K562 (cell line): ENCODE results near the gene MACROD2. TPM values are rescaled to one million over a fixed set of nuclear protein-coding genes. Genes with fewer than 3 reads are reported as not detected.

ENCODE experiments used
- ATAC-seq: fragments of 200-7000 bp; cut with Tn5 transposase; 3 replicates; pipeline ENCODE4 v1.9.1; 2020; ENCODE audit warnings: moderate library complexity
- BruUV-seq: library from RNA; stranded (reverse); fragments of 400-500 nt; replicated peaks from 2 replicates; lab custom pipeline; 2021; lab: Mats Ljungman, UMichigan
- CTCF ChIA-PET: fragments of 300-600 bp; formaldehyde crosslinking; extraction: SDS; loops from one replicate; lab custom pipeline; 2021; ENCODE audit warnings: low intra/inter-chr PET ratio; lab: Yijun Ruan, JAX
- POLR2A ChIA-PET: fragments of 300-600, 350-650 bp; sonication (Branson Sonifier 250); formaldehyde crosslinking; extraction: SDS; loops from one replicate; lab custom pipeline; 2021; ENCODE audit warnings: antibody characterized with exemption, inconsistent platforms; lab: Yijun Ruan, JAX
- DNase-seq, 4 experiments: peaks; one replicate each; pipeline versions ENCODE4 v3.0.0 to v3.0.0-alpha.2; 2011 to 2018; ENCODE audit warnings: low spot score in 3 of 4, mixed read lengths in 3 of 4; ENCODE audit errors: extremely low read depth in 1 of 4
- FAIRE-seq: peaks from 2 replicates; lab custom pipeline; 2011; peaks lifted over from hg19 to GRCh38; lab: Jason Lieb, UNC
- H2AFZ ChIP-seq: 2 replicates; pipeline ENCODE4 v1.6.0; 2011; ENCODE audit warnings: low read depth, low read length, control low read depth, inconsistent platforms
- H3K27ac ChIP-seq: fragments of 200-600 bp; 3 replicates; pipeline ENCODE4 v1.8.0; 2011; ENCODE audit warnings: low read depth, mild to moderate bottlenecking, control low read depth, inconsistent platforms, low read length, moderate library complexity, mixed read lengths; ENCODE audit errors: extremely low read depth
- H3K27me3 ChIP-seq, 2 experiments: fragments of 300-600 bp in 1 of 2; 2 replicates in 1 of 2; 3 replicates in 1 of 2; pipeline versions ENCODE4 v1.6.0 to v1.8.0; 2011; ENCODE audit warnings: inconsistent platforms in 2 of 2, low read length in 2 of 2, mild to moderate bottlenecking in 1 of 2, mixed read lengths in 1 of 2, moderate library complexity in 1 of 2; ENCODE audit not compliant: control insufficient read depth in 2 of 2, insufficient read depth in 2 of 2
- H3K36me3 ChIP-seq: fragments of 300-600 bp; 3 replicates; pipeline ENCODE4 v1.8.0; 2011; ENCODE audit warnings: mild to moderate bottlenecking, low read length, inconsistent platforms; ENCODE audit not compliant: control insufficient read depth, insufficient read depth
- H3K4me1 ChIP-seq, 2 experiments: fragments of 200-600 bp in 1 of 2; replicated peaks in 1 of 2; 2 replicates in 1 of 2; 3 replicates in 1 of 2; pipeline versions ENCODE4 v1.5.1 to v1.8.0; 2011; ENCODE audit warnings: inconsistent platforms in 2 of 2, low read length in 2 of 2, mild to moderate bottlenecking in 1 of 2, mixed read lengths in 1 of 2, moderate library complexity in 1 of 2; ENCODE audit not compliant: control insufficient read depth in 2 of 2, insufficient read depth in 2 of 2
- H3K4me2 ChIP-seq: 2 replicates; pipeline ENCODE4 v1.6.1; 2011; ENCODE audit warnings: low read length, control low read depth, inconsistent platforms, mixed read lengths; ENCODE audit not compliant: insufficient read depth
- H3K4me3 ChIP-seq: fragments of 200-600 bp; sonication (generic), shearing (Covaris generic); 2 replicates; pipeline ENCODE4 v1.5.1; 2016; ENCODE audit warnings: control low read depth, inconsistent platforms
- H3K79me2 ChIP-seq: fragments of 200-600 bp; 3 replicates; pipeline ENCODE4 v1.8.0; 2011; ENCODE audit warnings: low read length, inconsistent platforms; ENCODE audit not compliant: control insufficient read depth, insufficient read depth
- H3K9ac ChIP-seq, 2 experiments: 2 replicates each; pipeline versions ENCODE4 v1.6.0 to v1.6.1; 2011; ENCODE audit warnings: low read depth in 2 of 2, low read length in 2 of 2, control low read depth in 1 of 2, inconsistent platforms in 1 of 2, mild to moderate bottlenecking in 1 of 2, mixed read lengths in 1 of 2; ENCODE audit not compliant: insufficient read depth in 1 of 2
- H3K9me1 ChIP-seq: one replicate; pipeline ENCODE4 v1.6.0; 2011; ENCODE audit warnings: inconsistent platforms, mild to moderate bottlenecking, low read length, moderate library complexity; ENCODE audit not compliant: control insufficient read depth, insufficient read depth
- H3K9me3 ChIP-seq: replicated peaks from 2 replicates; pipeline ENCODE4 v1.5.1; 2011; ENCODE audit warnings: low read depth, low read length, inconsistent platforms; ENCODE audit not compliant: control insufficient read depth, insufficient read depth
- H4K20me1 ChIP-seq: replicated peaks from 2 replicates; pipeline ENCODE4 v1.6.1; 2011; ENCODE audit warnings: low read length, inconsistent platforms, mixed read lengths; ENCODE audit not compliant: control insufficient read depth, insufficient read depth
- CHAMP1 ChIP-seq: fragments of 450-650 bp; IDR thresholded peaks from 2 replicates; pipeline ENCODE4 v1.6.1; 2016; ENCODE audit warnings: mild to moderate bottlenecking
- FOXP1 ChIP-seq: sonication (generic); formaldehyde crosslinking; IDR thresholded peaks from 2 replicates; pipeline ENCODE4 v1.8.0; 2022; ENCODE audit warnings: mild to moderate bottlenecking, missing genetic modification reagents
- JUND ChIP-seq, 2 experiments: IDR thresholded peaks; 2 replicates in 1 of 2; 3 replicates in 1 of 2; pipeline ENCODE4 v1.6.1; 2011; ENCODE audit warnings: borderline replicate concordance in 2 of 2, low read depth in 2 of 2, low read length in 2 of 2, improper control_type of control experiment in 1 of 2, missing biosample characterization in 1 of 2, missing genetic modification characterization in 1 of 2, missing genetic modification reagents in 1 of 2
- KLF16 ChIP-seq: IDR thresholded peaks from 2 replicates; pipeline ENCODE4 v1.6.1; 2016; ENCODE audit warnings: antibody characterized with exemption
- MAFF ChIP-seq: IDR thresholded peaks from 2 replicates; pipeline ENCODE4 v1.6.1; 2012; ENCODE audit warnings: low read length, improper control_type of control experiment
- MAZ ChIP-seq, 2 experiments: fragments of 450-650 bp in 1 of 2; sonication (generic) in 1 of 2; formaldehyde crosslinking; IDR thresholded peaks in 1 of 2; conservative IDR thresholded peaks in 1 of 2; 2 replicates each; pipeline versions ENCODE4 v1.4.0 to v1.5.0; 2020; ENCODE audit warnings: mild to moderate bottlenecking in 1 of 2, missing genetic modification reagents in 1 of 2
- NCOR1 ChIP-seq: fragments of 450-650 bp; IDR thresholded peaks from 2 replicates; pipeline ENCODE4 v1.6.1; 2016; ENCODE audit warnings: mild to moderate bottlenecking, moderate library complexity
- NFATC3 ChIP-seq: fragments of 450-650 bp; IDR thresholded peaks from 2 replicates; pipeline ENCODE4 v1.6.1; 2017; ENCODE audit warnings: mild to moderate bottlenecking
- TAF9B ChIP-seq: fragments of 450-650 bp; IDR thresholded peaks from 2 replicates; pipeline ENCODE4 v1.6.1; 2018; ENCODE audit warnings: mild to moderate bottlenecking; ENCODE audit not compliant: partially characterized antibody
- THRA ChIP-seq: fragments of 450-650 bp; IDR thresholded peaks from 2 replicates; pipeline ENCODE4 v1.6.1; 2017; ENCODE audit warnings: mild to moderate bottlenecking, moderate library complexity
- ZNF354B ChIP-seq: fragments of 250-450 bp; sonication (Bioruptor Pico); IDR thresholded peaks from 2 replicates; pipeline ENCODE4 v1.4.0; 2020
- ZNF445 ChIP-seq: fragments of 250-450 bp; sonication (Bioruptor Pico); IDR thresholded peaks from 2 replicates; pipeline ENCODE4 v1.4.0; 2020; ENCODE audit warnings: low read depth, mild to moderate bottlenecking, moderate library complexity
- ZNF766 ChIP-seq: fragments of 200-800 bp; sonication (Bioruptor generic); conservative IDR thresholded peaks from 2 replicates; pipeline ENCODE4 v1.6.1; 2016; ENCODE audit warnings: missing genetic modification characterization, missing compliant biosample characterization
- in situ Hi-C: fragments of 300-500 bp; cut with MboI; formaldehyde crosslinking; loops from 4 replicates; pipeline ENCODE4 v1.15.0; 2018; ENCODE audit warnings: inconsistent platforms, mixed read lengths
- intact Hi-C: fragments of 100-400 bp; cut with micrococcal nuclease; formaldehyde crosslinking; loops from 2 replicates; pipeline ENCODE4 v1.14.2; 2022
- polyA plus RNA-seq, 8 experiments: library from polyadenylated mRNA; depleted of rRNA in 4 of 8; stranded (reverse) in 5 of 8; unstranded in 3 of 8; fragments of >200 nt; fragmentation: Nextera tagmentation in 2 of 8; fragmentation: Illumina TruSeq in 1 of 8; extraction: Ambion mirVana in 2 of 8; extraction: Trizol in 1 of 8; gene quantifications; 2 replicates each; pipeline versions ENCODE4 v1.2.1 to v1.2.3, GENCODE V29; 2011 to 2014; ENCODE audit warnings: inconsistent platforms in 1 of 8, missing spikeins in 1 of 8
- total RNA-seq, 7 experiments: library from RNA; depleted of rRNA in 6 of 7; stranded (reverse); fragments of >200 nt in 6 of 7; fragmentation: Illumina TruSeq in 2 of 7; extraction: Trizol in 2 of 7; gene quantifications; 2 replicates each; pipeline versions ENCODE4 v1.2.1 to v1.2.3, GENCODE V29; 2011 to 2021; ENCODE audit warnings: low replicate concordance in 1 of 7
- TF ChIP-seq, protein P1 (sequence below): sonication (generic); formaldehyde crosslinking; IDR thresholded peaks from 2 replicates; pipeline ENCODE4 v1.8.0; 2022; ENCODE audit warnings: missing genetic modification reagents, mild to moderate bottlenecking, borderline replicate concordance
- TF ChIP-seq, protein P2 (sequence below): IDR thresholded peaks from 3 replicates; pipeline ENCODE4 v1.6.1; 2011; ENCODE audit warnings: borderline replicate concordance, mild to moderate bottlenecking; ENCODE audit not compliant: insufficient read length, insufficient read depth

Gene MACROD2
- total and polyA plus RNA-seq, 9 of the 15 experiments (the other 6 are each of a cell fraction or from before 2014, with no cell fraction given): not detected

GRCh38 chr20:14335052-14335451 lies 339.7 kb downstream of the MACROD2 start:
- no peaks in the 10 kb centered on the region for H3K79me2 ChIP-seq
- no peaks in the 10 kb centered on the region for H3K9me1 ChIP-seq
- H3K4me3 ChIP-seq: no peak overlapping the region
- H3K36me3 ChIP-seq: no peaks in the 10 kb centered on the region
- no peaks in the 10 kb centered on the region for H3K9me3 ChIP-seq
- no peak for FAIRE-seq
- DNase-seq: no peak
- in situ Hi-C loops: no loop called here
- H3K27me3 ChIP-seq: no peaks in the 10 kb centered on the region
- BruUV-seq: no TSS peak
- CTCF ChIA-PET: no interaction called here
- POLR2A ChIA-PET: no interaction called here
- no peak for ATAC-seq
- no peak overlapping the region for H3K27ac ChIP-seq
- no peaks in the 10 kb centered on the region for H4K20me1 ChIP-seq
- no peak overlapping the region for H3K9ac ChIP-seq
- H3K4me2 ChIP-seq: no peak overlapping the region
- no peak for TF ChIP-seq ZNF354B (CRISPR knock-in tag)
- TF ChIP-seq TAF9B: no peak
- TF ChIP-seq KLF16: no peak
- no peak for TF ChIP-seq NCOR1
- TF ChIP-seq, protein P1, sequence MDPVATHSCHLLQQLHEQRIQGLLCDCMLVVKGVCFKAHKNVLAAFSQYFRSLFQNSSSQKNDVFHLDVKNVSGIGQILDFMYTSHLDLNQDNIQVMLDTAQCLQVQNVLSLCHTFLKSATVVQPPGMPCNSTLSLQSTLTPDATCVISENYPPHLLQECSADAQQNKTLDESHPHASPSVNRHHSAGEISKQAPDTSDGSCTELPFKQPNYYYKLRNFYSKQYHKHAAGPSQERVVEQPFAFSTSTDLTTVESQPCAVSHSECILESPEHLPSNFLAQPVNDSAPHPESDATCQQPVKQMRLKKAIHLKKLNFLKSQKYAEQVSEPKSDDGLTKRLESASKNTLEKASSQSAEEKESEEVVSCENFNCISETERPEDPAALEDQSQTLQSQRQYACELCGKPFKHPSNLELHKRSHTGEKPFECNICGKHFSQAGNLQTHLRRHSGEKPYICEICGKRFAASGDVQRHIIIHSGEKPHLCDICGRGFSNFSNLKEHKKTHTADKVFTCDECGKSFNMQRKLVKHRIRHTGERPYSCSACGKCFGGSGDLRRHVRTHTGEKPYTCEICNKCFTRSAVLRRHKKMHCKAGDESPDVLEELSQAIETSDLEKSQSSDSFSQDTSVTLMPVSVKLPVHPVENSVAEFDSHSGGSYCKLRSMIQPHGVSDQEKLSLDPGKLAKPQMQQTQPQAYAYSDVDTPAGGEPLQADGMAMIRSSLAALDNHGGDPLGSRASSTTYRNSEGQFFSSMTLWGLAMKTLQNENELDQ (CRISPR knock-in tag): no peak
- TF ChIP-seq ZNF766 (CRISPR knock-in tag): no peak
- no peak for TF ChIP-seq THRA
- no peak for TF ChIP-seq MAFF
- TF ChIP-seq, protein P2, sequence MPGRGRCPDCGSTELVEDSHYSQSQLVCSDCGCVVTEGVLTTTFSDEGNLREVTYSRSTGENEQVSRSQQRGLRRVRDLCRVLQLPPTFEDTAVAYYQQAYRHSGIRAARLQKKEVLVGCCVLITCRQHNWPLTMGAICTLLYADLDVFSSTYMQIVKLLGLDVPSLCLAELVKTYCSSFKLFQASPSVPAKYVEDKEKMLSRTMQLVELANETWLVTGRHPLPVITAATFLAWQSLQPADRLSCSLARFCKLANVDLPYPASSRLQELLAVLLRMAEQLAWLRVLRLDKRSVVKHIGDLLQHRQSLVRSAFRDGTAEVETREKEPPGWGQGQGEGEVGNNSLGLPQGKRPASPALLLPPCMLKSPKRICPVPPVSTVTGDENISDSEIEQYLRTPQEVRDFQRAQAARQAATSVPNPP: no peak
- no peak for TF ChIP-seq FOXP1 (CRISPR knock-in tag)
- TF ChIP-seq NFATC3: no peak
- no peak for TF ChIP-seq ZNF445
- TF ChIP-seq MAZ (CRISPR knock-in tag; conservative IDR thresholded peaks at IDR 0.05 in 1 of 2, IDR thresholded peaks at IDR 0.05 in 1 of 2): no peak
- TF ChIP-seq CHAMP1: no peak
- TF ChIP-seq JUND (IDR thresholded peaks at IDR 0.05; ENCODE audit: borderline replicate concordance, low read depth, low read length): no peak
- TF ChIP-seq JUND (tag; IDR thresholded peaks at IDR 0.05; ENCODE audit: borderline replicate concordance, low read depth, low read length): no peak
- TF ChIP-seq, all 486 proteins: peak for 0
- no peak overlapping the region for H2AFZ ChIP-seq
- intact Hi-C loops: no loop called here
- H3K4me1 ChIP-seq: no peaks in the 10 kb centered on the region
